Kidney capillary endothelial cell (primary cell): ENCODE measurements around the gene CACNA1C.

Source experiments
- DNase-seq: peaks from one replicate; pipeline ENCODE4 v3.0.0-alpha.2; 2018; ENCODE audit warnings: low spot score

Gene CACNA1C

DNA sequence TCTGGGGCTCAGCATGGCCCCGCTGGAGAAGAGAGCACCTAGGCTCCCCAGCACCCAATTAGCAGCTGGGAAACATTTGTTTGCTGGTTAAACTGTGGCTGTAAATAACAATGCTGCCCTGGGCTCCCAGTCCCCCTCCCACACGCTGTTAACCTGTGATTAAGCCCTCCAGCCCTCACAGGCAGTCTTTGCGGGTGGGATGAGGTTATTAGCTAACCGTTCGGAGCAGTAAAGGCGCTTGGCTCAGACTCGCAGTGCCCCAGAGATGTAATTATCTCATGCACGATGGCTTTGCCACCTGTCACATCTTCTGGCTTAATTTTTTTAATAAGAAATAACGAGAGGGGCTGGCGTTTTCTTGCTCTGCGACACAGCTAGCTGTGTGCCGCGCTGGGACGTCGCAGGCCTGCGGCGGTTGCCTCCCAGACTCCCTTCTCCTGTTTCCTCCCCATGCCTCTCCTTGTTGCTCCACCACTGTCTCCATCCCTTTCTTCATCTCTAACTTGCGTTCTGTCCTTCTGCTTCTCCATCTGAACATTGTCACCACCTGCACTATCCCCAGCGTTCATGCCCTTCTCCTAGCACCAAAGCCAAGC lies 502.8 kb downstream of the CACNA1C start:
- DNase-seq = no peak

- DNase-seq = no peak
These were observed 504.8 kb downstream of the CACNA1C start for GRCh38 chr12:2557597-2557996.

- DNase-seq = no peak
These were observed 507.1 kb downstream of the CACNA1C start for GRCh38 chr12:2559931-2560330.

DNA sequence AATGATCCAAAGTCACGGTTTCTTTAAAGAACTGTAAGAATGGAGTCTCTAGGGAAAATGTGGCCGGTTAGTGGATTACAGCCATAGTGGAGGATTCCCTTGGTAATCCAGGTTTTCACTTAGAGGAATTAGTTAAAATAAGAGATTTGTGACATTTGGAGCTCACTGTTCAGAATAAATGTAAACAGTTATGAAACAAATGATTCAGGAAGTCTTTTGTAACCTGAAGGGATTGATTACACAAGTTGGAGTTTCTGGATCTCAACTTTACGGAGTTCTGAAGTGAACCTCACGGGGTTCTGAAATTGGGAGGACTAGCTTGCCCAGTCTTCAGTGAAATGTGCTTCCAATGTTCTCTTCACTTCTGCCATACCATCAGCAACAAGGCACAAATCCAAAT lies 507.6 kb downstream of the CACNA1C start:
- no peak for DNase-seq

DNA sequence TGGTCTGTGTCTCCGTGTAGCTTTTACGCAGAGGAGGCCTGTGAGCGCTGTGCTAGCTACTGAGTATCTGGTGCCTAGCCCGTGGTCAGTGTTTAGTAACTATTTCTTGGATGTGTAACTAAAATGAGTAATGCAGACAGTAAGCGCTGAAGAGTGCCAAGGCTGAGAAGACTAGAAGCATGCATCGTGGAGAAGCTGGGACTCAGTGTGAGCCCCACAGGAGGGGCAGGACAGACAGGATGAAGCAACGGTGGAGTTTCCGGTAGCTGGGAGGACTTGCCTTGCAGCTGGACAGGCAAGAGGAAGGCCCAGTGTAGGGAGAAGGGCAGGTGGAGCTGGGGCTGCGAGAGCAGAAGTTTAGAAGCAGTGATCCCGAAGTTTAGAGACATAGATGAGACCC lies 508.6 kb downstream of the CACNA1C start:
- DNase-seq = no peak

GRCh38 chr12:2562400-2562799 lies 509.6 kb downstream of the CACNA1C start:
- no peak for DNase-seq

GRCh38 chr12:2563709-2564108 lies 510.9 kb downstream of the CACNA1C start:
- DNase-seq = no peak

- no peak for DNase-seq
These were observed 513.4 kb downstream of the CACNA1C start for GRCh38 chr12:2566161-2566560.

DNA sequence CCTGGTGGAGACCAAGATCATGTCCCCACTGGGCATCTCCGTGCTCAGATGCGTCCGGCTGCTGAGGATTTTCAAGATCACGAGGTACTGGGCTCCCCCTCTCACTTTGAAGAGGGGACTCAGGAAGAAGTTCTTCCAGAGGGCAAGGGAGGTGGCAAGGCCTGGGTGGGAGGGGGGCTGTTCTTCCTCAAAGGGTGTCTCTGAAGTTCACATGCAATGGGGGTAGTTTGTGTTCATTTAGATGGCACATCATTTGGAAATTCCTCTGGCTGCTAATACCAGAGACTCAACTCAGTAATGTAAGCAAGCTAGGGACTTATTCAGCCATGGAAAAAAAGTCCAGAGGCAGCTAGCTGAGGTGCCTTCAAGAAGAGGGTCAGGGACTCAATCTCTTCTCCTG lies 514.9 kb downstream of the CACNA1C start:
- DNase-seq = no peak

DNA sequence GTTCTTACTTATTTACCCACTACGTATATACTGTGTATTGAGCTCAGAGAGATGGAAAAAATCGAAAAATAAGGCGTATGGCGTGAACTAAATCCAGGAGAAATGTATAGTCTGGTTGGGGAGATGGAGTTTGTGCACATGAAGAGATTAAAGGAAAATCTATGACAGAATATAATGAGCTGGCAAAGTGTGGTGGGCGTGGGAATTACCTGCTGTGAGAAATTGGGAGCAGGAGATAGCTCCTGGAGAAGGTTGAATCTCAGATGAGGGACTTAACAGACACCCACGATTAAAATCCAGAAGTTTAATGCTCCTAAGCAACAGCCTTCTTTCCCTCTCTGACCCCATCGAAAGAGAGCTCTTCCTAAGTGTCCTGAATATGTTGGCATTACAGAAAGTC lies 517.8 kb downstream of the CACNA1C start:
- DNase-seq = no peak

DNA sequence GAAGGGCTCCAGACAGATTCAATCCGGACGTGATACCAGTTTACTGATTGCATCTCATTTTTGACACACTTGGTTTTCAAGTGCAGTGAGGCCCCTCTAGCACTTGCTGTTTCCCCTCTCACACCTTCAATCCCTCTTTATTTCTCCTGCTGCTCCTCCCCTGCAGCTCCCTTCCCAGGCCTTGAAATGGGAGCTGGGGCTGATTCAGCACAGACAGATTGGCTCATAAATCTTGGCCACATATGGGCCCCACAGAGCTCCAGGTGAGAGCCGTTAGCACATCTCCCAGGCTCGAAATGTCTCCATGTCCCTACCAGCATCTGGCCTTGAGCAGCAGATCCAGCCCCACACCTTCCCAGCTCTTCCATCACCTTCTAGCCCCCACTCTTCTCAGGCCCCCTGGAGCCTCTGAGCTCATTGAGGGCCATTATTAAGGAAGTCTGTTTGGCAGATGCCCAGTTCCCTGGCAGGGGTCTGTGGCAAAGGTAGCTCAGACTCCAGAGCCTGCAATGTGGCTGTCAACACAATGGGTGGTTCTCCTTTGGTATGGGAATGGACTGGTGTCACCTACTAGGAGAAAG lies 521.7 kb downstream of the CACNA1C start:
- no peak for DNase-seq

DNA sequence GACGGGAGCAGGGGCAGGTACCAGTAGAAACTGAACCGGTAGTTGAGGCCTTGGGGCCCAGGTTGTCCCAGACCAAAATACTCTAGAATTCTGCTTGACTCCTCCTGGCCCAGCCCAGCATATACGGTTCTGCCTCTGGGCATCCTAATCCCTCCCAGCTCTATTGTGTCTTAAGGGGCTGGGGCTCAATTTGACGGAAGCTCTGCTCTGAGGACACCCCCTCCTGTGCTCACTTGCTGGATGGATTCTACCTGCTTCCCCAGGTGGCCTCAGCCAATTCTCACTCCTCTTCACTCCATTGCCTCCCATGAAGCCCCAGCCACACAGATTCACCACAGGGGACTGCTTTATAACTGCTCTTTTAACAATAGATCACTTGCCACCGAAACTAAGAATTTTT lies 522.5 kb downstream of the CACNA1C start:
- no peak for DNase-seq

DNA sequence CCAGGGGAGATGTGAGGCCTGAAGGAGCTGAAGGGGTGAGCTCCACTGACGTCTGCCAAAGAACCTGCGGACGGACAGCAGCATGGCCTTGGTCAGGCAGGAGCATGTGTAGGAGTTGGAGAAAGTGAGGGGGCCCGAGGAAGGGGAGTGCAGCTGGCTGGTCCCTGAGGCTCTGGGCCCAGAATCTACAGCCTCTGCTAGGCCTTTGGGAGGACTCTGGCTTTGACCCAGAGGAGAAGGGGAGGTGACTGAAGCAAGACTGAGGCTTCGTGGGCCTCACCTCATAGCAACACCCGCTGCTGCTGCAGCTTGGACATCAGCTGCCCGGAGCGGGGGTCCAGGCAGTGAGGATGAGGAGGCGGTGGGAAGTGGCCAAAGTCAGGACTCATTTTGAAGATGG lies 525.4 kb downstream of the CACNA1C start:
- no peak for DNase-seq

- no peak for DNase-seq
These were observed 526.0 kb downstream of the CACNA1C start for GRCh38 chr12:2578772-2579171.

- DNase-seq = no peak
These were observed 528.0 kb downstream of the CACNA1C start for GRCh38 chr12:2580821-2581220.

GRCh38 chr12:2581293-2582045 lies 528.7 kb downstream of the CACNA1C start:
- DNase-seq = no peak

GRCh38 chr12:2582631-2583030 lies 529.8 kb downstream of the CACNA1C start:
- DNase-seq = no peak

DNA sequence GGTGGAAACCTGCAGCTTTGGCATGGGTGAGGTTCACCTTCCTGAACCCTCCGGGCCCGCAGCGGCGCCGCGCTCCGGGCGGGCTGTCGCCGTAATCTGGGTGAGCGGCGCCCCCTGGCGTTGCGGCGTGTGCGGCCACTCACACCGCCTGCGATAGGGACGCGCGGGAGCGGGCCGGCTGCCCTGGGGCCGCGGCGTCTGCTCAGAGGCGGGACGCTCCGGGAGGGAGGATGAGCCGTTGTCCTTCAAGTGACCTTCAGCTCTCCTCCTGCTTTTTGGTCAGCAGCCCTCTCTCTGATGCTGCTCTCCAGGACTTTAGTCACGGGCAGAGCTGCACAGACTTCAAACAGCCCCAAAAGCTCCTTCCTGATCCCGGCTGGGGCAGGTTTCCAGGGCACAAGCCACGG lies 530.3 kb downstream of the CACNA1C start:
- peak; percentile 61 for DNase-seq

DNA sequence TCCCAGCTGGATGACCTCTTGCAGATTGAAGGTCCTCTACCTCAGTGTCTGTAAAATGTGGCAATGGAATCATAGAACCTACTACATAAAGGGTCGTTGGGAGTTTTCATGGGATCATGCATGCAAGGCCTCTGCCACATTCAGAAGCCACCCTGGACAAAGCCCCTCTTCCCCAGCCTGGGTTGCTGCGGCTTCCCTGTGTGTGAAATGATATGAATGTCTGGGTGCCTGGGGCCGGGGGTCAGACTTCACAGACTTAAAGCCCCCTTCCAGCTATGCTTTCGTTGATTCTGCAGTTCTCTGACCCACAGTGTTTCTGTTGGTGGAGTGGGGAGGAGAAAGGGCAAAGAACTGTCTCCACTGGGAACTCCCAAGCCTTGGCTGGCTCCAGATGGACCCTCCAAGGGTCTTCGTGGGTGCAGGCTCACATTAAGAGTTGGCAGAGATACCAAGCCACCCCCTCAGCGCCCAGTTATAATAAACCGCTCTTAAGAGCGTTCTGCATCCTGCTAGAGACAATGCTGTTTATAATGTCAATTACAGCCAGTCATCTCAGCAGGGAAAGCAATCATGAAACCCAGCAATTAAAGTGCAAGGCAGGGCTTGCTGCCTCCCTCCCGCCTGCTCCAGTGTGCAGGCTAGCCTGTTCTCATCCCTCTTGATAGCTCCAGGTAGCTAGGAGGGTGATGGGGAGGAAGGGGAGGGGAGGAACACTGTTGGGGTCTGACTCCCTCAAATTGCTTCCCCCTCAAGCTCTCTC lies 531.0 kb downstream of the CACNA1C start:
- no peak for DNase-seq

- no peak for DNase-seq
These were observed 533.6 kb downstream of the CACNA1C start for GRCh38 chr12:2586156-2587038.

DNA sequence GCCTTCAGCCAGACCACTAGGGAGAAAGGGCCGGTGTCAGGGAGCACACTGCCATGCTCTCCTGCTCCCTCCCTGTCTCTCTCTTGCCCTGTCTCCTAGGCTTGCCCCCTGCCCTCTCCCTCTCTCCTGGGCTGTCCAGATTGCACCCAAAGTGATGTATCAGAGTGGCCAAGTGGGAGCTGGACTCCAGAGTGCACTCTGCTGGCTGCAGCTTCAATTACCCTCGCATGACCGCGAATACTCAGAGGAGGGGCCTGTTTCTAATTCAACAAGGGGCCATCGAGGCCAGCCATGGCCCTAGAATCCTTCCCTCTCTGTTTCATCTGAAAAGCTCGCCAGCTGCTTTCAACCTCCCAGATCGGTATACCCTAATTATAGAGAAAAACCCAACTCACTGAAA lies 535.6 kb downstream of the CACNA1C start:
- no peak for DNase-seq

DNA sequence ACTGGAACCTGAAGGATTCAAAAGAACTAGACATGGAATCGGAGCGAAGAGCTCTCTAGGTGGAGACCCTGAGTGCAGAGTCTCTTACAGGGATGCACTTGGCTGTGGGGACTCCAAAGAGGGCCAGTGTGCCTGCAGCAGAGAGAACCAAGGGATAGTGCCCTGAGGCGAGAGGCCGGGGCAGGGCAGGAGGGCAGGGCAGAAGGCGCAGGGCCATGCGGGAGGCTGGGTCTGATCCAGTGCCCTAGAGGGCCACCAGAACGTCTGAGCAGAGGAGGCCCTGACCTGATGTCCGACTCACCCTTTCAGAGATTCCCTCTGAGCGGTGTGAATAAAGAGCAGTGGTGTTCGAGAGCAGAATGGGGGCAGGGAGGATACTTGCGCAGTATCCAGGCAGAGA lies 536.6 kb downstream of the CACNA1C start:
- no peak for DNase-seq
